Smooth muscle cell (in vitro differentiated cells): ENCODE data around the gene DSCAML1. TPM values are rescaled to one million over a fixed set of nuclear protein-coding genes. Genes with fewer than 3 reads are reported as not detected.

ENCODE experiments used
- DNase-seq: peaks from one replicate; lab custom pipeline; 2025; ENCODE audit not compliant: unreplicated experiment; lab: John Stamatoyannopoulos, UW
- H2AFZ ChIP-seq: fragments of 200-600 bp; sonication (generic); 2 replicates; pipeline ENCODE4 v1.6.0; 2016; ENCODE audit warnings: antibody characterized with exemption, low read depth, mild to moderate bottlenecking
- H3F3A ChIP-seq: fragments of 200-600 bp; sonication (generic); 2 replicates; pipeline ENCODE4 v1.6.0; 2017; ENCODE audit warnings: antibody characterized with exemption, low read depth
- H3K27ac ChIP-seq: fragments of 200-600 bp; sonication (generic); 2 replicates; pipeline ENCODE4 v1.5.1; 2016; ENCODE audit warnings: low read depth, mild to moderate bottlenecking
- H3K27me3 ChIP-seq: fragments of 200-600 bp; sonication (generic); 2 replicates; pipeline ENCODE4 v1.6.1; 2016; ENCODE audit warnings: low read depth, mild to moderate bottlenecking
- H3K36me3 ChIP-seq: fragments of 200-600 bp; sonication (generic); 2 replicates; pipeline ENCODE4 v1.5.1; 2016; ENCODE audit warnings: low read depth
- H3K4me1 ChIP-seq: fragments of 200-600 bp; sonication (generic); 2 replicates; pipeline ENCODE4 v1.5.1; 2016; ENCODE audit warnings: low read depth
- H3K4me2 ChIP-seq: fragments of 200-600 bp; sonication (generic); 2 replicates; pipeline ENCODE4 v1.6.0; 2016; ENCODE audit warnings: mild to moderate bottlenecking
- H3K4me3 ChIP-seq: fragments of 200-600 bp; sonication (generic); 2 replicates; pipeline ENCODE4 v1.5.1; 2016; ENCODE audit warnings: mild to moderate bottlenecking
- H3K79me2 ChIP-seq: fragments of 200-600 bp; sonication (generic); 2 replicates; pipeline ENCODE4 v1.6.0; 2016; ENCODE audit warnings: low read depth, mild to moderate bottlenecking
- H3K9ac ChIP-seq: fragments of 200-600 bp; sonication (generic); 2 replicates; pipeline ENCODE4 v1.6.0; 2016; ENCODE audit warnings: low read depth
- H3K9me3 ChIP-seq: fragments of 200-600 bp; sonication (generic); replicated peaks from 2 replicates; pipeline ENCODE4 v1.5.1; 2016; ENCODE audit warnings: low read depth
- H4K20me1 ChIP-seq: fragments of 200-600 bp; sonication (generic); 2 replicates; pipeline ENCODE4 v1.6.0; 2016; ENCODE audit warnings: low read depth
- WGBS: methylation state at CpG from one replicate; pipeline ENCODE4 v1.1.7; 2016; ENCODE audit warnings: low lambda C conversion rate; 5-methylcytosine and 5-hydroxymethylcytosine counted together
- polyA plus RNA-seq: library from polyadenylated mRNA; unstranded; fragments of >200 nt; fragmentation: Nextera tagmentation; extraction: Ambion mirVana; gene quantifications from 2 replicates; pipeline ENCODE4 v1.2.1, GENCODE V29; 2016
- total RNA-seq: library from RNA; depleted of rRNA; stranded (reverse); fragments of >200 nt; gene quantifications from 2 replicates; pipeline ENCODE4 v1.2.3, GENCODE V29; 2014
- TF ChIP-seq, protein P1 (sequence below): fragments of 200-600 bp; sonication (generic); IDR thresholded peaks from 2 replicates; pipeline ENCODE4 v1.5.1; 2017; ENCODE audit warnings: borderline replicate concordance, mild to moderate bottlenecking, antibody characterized with exemption; ENCODE audit not compliant: insufficient read depth, poor library complexity, severe bottlenecking

Gene DSCAML1
- total and polyA plus RNA-seq, 2 experiments from 2014 or later = 0.22 TPM; not detected in 1

- H3K27me3 ChIP-seq = peaks cover 14% of the 10 kb centered on the region
- no peak overlapping the region for H2AFZ ChIP-seq
- H3K9me3 ChIP-seq = no peaks in the 10 kb centered on the region
- H3K4me3 ChIP-seq = no peak overlapping the region
- no peaks in the 10 kb centered on the region for H3F3A ChIP-seq
- H4K20me1 ChIP-seq = no peaks in the 10 kb centered on the region
- peaks cover 4% of the 10 kb centered on the region for H3K4me1 ChIP-seq
- 84% methylated on average over 7 of the region's 7 CpGs for WGBS
- no peaks in the 10 kb centered on the region for H3K79me2 ChIP-seq
- H3K27ac ChIP-seq = no peak overlapping the region
- TF ChIP-seq, protein P1, sequence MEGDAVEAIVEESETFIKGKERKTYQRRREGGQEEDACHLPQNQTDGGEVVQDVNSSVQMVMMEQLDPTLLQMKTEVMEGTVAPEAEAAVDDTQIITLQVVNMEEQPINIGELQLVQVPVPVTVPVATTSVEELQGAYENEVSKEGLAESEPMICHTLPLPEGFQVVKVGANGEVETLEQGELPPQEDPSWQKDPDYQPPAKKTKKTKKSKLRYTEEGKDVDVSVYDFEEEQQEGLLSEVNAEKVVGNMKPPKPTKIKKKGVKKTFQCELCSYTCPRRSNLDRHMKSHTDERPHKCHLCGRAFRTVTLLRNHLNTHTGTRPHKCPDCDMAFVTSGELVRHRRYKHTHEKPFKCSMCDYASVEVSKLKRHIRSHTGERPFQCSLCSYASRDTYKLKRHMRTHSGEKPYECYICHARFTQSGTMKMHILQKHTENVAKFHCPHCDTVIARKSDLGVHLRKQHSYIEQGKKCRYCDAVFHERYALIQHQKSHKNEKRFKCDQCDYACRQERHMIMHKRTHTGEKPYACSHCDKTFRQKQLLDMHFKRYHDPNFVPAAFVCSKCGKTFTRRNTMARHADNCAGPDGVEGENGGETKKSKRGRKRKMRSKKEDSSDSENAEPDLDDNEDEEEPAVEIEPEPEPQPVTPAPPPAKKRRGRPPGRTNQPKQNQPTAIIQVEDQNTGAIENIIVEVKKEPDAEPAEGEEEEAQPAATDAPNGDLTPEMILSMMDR = no peak
- no peak overlapping the region for H3K9ac ChIP-seq
- DNase-seq = no peak
- no peaks in the 10 kb centered on the region for H3K36me3 ChIP-seq
- no peak overlapping the region for H3K4me2 ChIP-seq
Measured at GRCh38 chr11:117730208-117730800, 66.7 kb downstream of the DSCAML1 start.

GRCh38 chr11:117725048-117725734, 71.8 kb downstream of the DSCAML1 start:
- Histone ChIP-seq H2AFZ (no peak overlapping the region), H3K9me3 (no peaks in the 10 kb centered on the region), H3K27ac (no peak overlapping the region), H3K4me3 (no peak overlapping the region), H3K4me1 (no peaks in the 10 kb centered on the region), H3K79me2 (no peaks in the 10 kb centered on the region), H3K36me3 (no peaks in the 10 kb centered on the region), H3K4me2 (no peak overlapping the region), H4K20me1 (no peaks in the 10 kb centered on the region), H3K9ac (no peak overlapping the region), H3F3A (no peaks in the 10 kb centered on the region), H3K27me3 (peaks cover 17% of the 10 kb centered on the region)
- 78% methylated on average over 12 of the region's 12 CpGs for WGBS
- TF ChIP-seq, protein P1 = no peak
- no peak for DNase-seq

DNA sequence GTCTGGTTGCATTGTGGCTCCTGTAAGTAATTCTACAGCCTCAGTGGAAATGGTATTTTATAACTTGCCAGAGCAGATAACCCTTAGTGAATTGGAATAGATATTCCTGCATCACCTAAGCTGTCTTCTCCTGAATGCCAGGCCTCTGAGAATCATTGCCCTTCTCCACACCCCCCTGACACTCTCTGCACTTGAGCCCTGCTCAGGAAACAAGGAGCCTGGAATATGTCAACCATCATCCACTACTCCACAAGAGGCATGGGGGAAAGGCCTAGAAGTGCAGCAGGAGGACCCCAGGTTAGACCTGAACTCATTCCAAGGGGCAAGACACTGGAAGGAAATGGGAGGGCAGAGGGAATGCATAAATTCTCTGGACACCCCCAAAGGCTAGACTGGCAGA, 72.4 kb downstream of the DSCAML1 start:
- H3K36me3 ChIP-seq = no peaks in the 10 kb centered on the region
- H2AFZ ChIP-seq = no peak overlapping the region
- H3K4me2 ChIP-seq = no peak overlapping the region
- no peaks in the 10 kb centered on the region for H3K4me1 ChIP-seq
- no peaks in the 10 kb centered on the region for H3F3A ChIP-seq
- no peaks in the 10 kb centered on the region for H3K79me2 ChIP-seq
- no peak for DNase-seq
- no peak overlapping the region for H3K4me3 ChIP-seq
- no peaks in the 10 kb centered on the region for H3K9me3 ChIP-seq
- no peaks in the 10 kb centered on the region for H4K20me1 ChIP-seq
- TF ChIP-seq, protein P1 = no peak
- no peak overlapping the region for H3K9ac ChIP-seq
- peaks cover 23% of the 10 kb centered on the region for H3K27me3 ChIP-seq
- H3K27ac ChIP-seq = no peak overlapping the region

DNA sequence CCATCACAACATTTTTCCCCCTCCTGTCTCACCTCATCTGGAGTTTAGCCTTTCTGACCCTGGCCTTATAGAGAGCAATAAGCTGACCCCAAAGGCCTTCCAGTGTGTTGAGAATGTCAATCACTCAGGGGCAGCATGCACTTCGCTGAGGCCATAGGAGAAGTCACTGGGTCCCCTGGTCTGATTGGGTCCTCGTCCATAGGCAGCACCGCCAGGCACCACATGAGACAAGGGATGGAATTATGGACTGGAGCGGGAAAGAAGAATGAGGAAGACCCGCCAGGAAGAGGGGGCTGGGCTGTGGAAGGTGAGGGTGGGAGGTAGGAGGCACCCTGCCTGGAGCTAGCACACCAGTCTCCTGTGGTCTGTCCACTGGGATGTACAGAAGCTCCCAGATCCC, 72.9 kb downstream of the DSCAML1 start:
- no peak overlapping the region for H3K27ac ChIP-seq
- no peak overlapping the region for H2AFZ ChIP-seq
- no peaks in the 10 kb centered on the region for H3K9me3 ChIP-seq
- WGBS = 73% methylated on average over 5 of the region's 5 CpGs
- no peaks in the 10 kb centered on the region for H3K36me3 ChIP-seq
- H4K20me1 ChIP-seq = no peaks in the 10 kb centered on the region
- TF ChIP-seq, protein P1 = no peak
- no peaks in the 10 kb centered on the region for H3K79me2 ChIP-seq
- H3K4me3 ChIP-seq = no peak overlapping the region
- H3F3A ChIP-seq = no peaks in the 10 kb centered on the region
- no peak overlapping the region for H3K9ac ChIP-seq
- H3K4me1 ChIP-seq = no peaks in the 10 kb centered on the region
- no peak for DNase-seq
- no peak overlapping the region for H3K4me2 ChIP-seq
- H3K27me3 ChIP-seq = peaks cover 28% of the 10 kb centered on the region
